Endothelial cell of umbilical vein (primary cell): Measurements from ENCODE around the gene C2orf68. TPM values are rescaled to one million over a fixed set of nuclear protein-coding genes. Genes with fewer than 3 reads are reported as not detected.

Source experiments
- BruUV-seq: library from RNA; stranded (reverse); fragments of 400-500 nt; replicated peaks from 2 replicates; lab custom pipeline; 2021; lab: Mats Ljungman, UMichigan
- CTCF ChIA-PET: fragments of 300-600, 350-600 bp; sonication (Branson Sonifier 250); formaldehyde crosslinking; loops from one replicate; lab custom pipeline; 2021; ENCODE audit warnings: antibody characterized with exemption, inconsistent platforms; lab: Charles Lee
- POLR2A ChIA-PET: fragments of 300-600, 350-600 bp; sonication (Branson Sonifier 250); formaldehyde crosslinking; loops from one replicate; lab custom pipeline; 2021; ENCODE audit warnings: antibody characterized with exemption, inconsistent platforms; lab: Charles Lee
- DNase-seq: peaks from one replicate; pipeline ENCODE4 v3.0.0-alpha.2; 2011; ENCODE audit warnings: low read depth, low spot score
- FAIRE-seq: peaks from 2 replicates; lab custom pipeline; 2011; peaks lifted over from hg19 to GRCh38; lab: Jason Lieb, UNC
- H2AFZ ChIP-seq: 2 replicates; pipeline ENCODE4 v1.6.0; 2012; ENCODE audit warnings: low read depth, low read length, control low read depth, inconsistent platforms
- H3K27ac ChIP-seq: 2 replicates; pipeline ENCODE4 v1.5.1; 2011; ENCODE audit warnings: low read depth, mild to moderate bottlenecking, control low read depth, low read length, moderate library complexity; ENCODE audit not compliant: insufficient read depth
- H3K27me3 ChIP-seq, 2 experiments: 2 replicates each; pipeline versions ENCODE4 v1.6.0 to v1.6.1; 2011; ENCODE audit warnings: low read length in 2 of 2, mixed read lengths in 1 of 2; ENCODE audit not compliant: control insufficient read depth in 2 of 2, insufficient read depth in 2 of 2
- H3K36me3 ChIP-seq, 2 experiments: 2 replicates in 1 of 2; 3 replicates in 1 of 2; pipeline ENCODE4 v1.5.1; 2011; ENCODE audit warnings: low read length in 2 of 2, mild to moderate bottlenecking in 1 of 2, moderate library complexity in 1 of 2; ENCODE audit not compliant: control insufficient read depth in 2 of 2, insufficient read depth in 2 of 2; ENCODE audit errors: extremely low read depth in 1 of 2
- H3K4me1 ChIP-seq: 3 replicates; pipeline ENCODE4 v1.5.1; 2011; ENCODE audit warnings: mild to moderate bottlenecking, low read length; ENCODE audit not compliant: control insufficient read depth, insufficient read depth; ENCODE audit errors: extremely low read depth
- H3K4me2 ChIP-seq: 2 replicates; pipeline ENCODE4 v1.6.1; 2011; ENCODE audit warnings: low read length, control low read depth, mixed read lengths; ENCODE audit not compliant: insufficient read depth
- H3K4me3 ChIP-seq, 3 experiments: fragments of 200-600 bp in 1 of 3; sonication (generic), shearing (Covaris generic) in 1 of 3; replicated peaks in 1 of 3; 2 replicates each; pipeline ENCODE4 v1.5.1; 2011 to 2016; ENCODE audit warnings: control low read depth in 3 of 3, low read length in 3 of 3, mild to moderate bottlenecking in 2 of 3, inconsistent platforms in 1 of 3, low read depth in 1 of 3, moderate library complexity in 1 of 3; ENCODE audit not compliant: insufficient read depth in 1 of 3
- H3K79me2 ChIP-seq: 2 replicates; pipeline ENCODE4 v1.6.0; 2012; ENCODE audit warnings: low read length, inconsistent platforms; ENCODE audit not compliant: control insufficient read depth, insufficient read depth
- H3K9ac ChIP-seq: replicated peaks from 2 replicates; pipeline ENCODE3; 2011; ENCODE audit warnings: low read length, control low read depth; ENCODE audit not compliant: insufficient read depth; ENCODE audit errors: extremely low read depth
- H3K9me1 ChIP-seq: replicated peaks from 3 replicates; pipeline ENCODE4 v1.6.0; 2011; ENCODE audit warnings: mild to moderate bottlenecking, low read length; ENCODE audit not compliant: control insufficient read depth, insufficient read depth; ENCODE audit errors: extremely low read depth
- H3K9me3 ChIP-seq: replicated peaks from 2 replicates; pipeline ENCODE4 v1.5.1; 2012; ENCODE audit warnings: low read length, inconsistent platforms; ENCODE audit not compliant: control insufficient read depth, insufficient read depth
- H4K20me1 ChIP-seq: replicated peaks from 2 replicates; pipeline ENCODE3; 2011; ENCODE audit warnings: mild to moderate bottlenecking, low read length; ENCODE audit not compliant: control insufficient read depth, insufficient read depth; ENCODE audit errors: extremely low read depth
- EZH2 ChIP-seq: IDR thresholded peaks from 2 replicates; pipeline ENCODE4 v1.6.1; 2012; ENCODE audit warnings: borderline replicate concordance, low read depth, mild to moderate bottlenecking, moderate library complexity, low read length, inconsistent platforms; ENCODE audit not compliant: severe bottlenecking
- FOS ChIP-seq: IDR thresholded peaks from 2 replicates; pipeline ENCODE4 v1.6.1; 2011; ENCODE audit warnings: mild to moderate bottlenecking, low read length, moderate library complexity, borderline replicate concordance; ENCODE audit not compliant: insufficient read depth
- GATA2 ChIP-seq: IDR thresholded peaks from 2 replicates; pipeline ENCODE4 v1.7.0; 2011; ENCODE audit warnings: low read depth, mild to moderate bottlenecking, moderate library complexity, mixed read lengths, low read length; ENCODE audit not compliant: insufficient read length, insufficient read depth
- MYC ChIP-seq: IDR thresholded peaks from one replicate; pipeline ENCODE4 v1.6.1; 2011; ENCODE audit warnings: mild to moderate bottlenecking, low read depth, low read length
- POLR2A ChIP-seq: IDR thresholded peaks from 2 replicates; pipeline ENCODE4 v1.6.1; 2012; ENCODE audit warnings: low read depth, mild to moderate bottlenecking, control low read depth, low read length
- POLR2AphosphoS5 ChIP-seq: IDR thresholded peaks from 2 replicates; pipeline ENCODE4 v1.6.1; 2012; ENCODE audit warnings: low read depth, mild to moderate bottlenecking, control low read depth, low read length, moderate library complexity; ENCODE audit not compliant: insufficient read depth
- dilution Hi-C: fragments of 300-500 bp; cut with MboI; formaldehyde crosslinking; loops from one replicate; pipeline ENCODE4 v1.15.0; 2019; ENCODE audit warnings: low sequenced_read_pairs; ENCODE audit not compliant: extremely low pct_ligation_motif_present
- intact Hi-C: fragments of 100-400 bp; cut with micrococcal nuclease; formaldehyde crosslinking; loops from one replicate; pipeline ENCODE4 v1.10.0; 2022
- polyA plus RNA-seq, 4 experiments: library from polyadenylated mRNA; depleted of rRNA in 3 of 4; stranded (reverse) in 3 of 4; unstranded in 1 of 4; fragments of >200 nt; gene quantifications; 2 replicates each; pipeline versions ENCODE4 v1.2.1 to v1.2.3, GENCODE V29; 2011 to 2012; ENCODE audit warnings: missing spikeins in 1 of 4
- small RNA-seq: library from RNA; depleted of rRNA; stranded (forward); fragments of <200 nt; gene quantifications from one replicate; pipeline ENCODE3, GENCODE V24; 2012; ENCODE audit warnings: low replicate concordance, low read depth; ENCODE audit not compliant: insufficient read depth, insufficient read length
- total RNA-seq: library from RNA; stranded (reverse); gene quantifications from 2 replicates; pipeline ENCODE4 v1.2.3, GENCODE V29; 2021

The C2orf68 gene
- total and polyA plus RNA-seq, 2 donors (not counting 3 experiments of a cell fraction or from before 2014, with no cell fraction given) = 17.4 to 27.4 TPM

- intact Hi-C loops = no loop called here
- H3K36me3 ChIP-seq = peaks cover 10 to 31% of the 10 kb centered on the region in 2 experiments
- peaks cover 26% of the 10 kb centered on the region for H3K79me2 ChIP-seq
- TF ChIP-seq FOS (no peak), EZH2 (no peak), POLR2AphosphoS5 (no peak), GATA2 (no peak), POLR2A (no peak), MYC (no peak)
- H3K27ac ChIP-seq = no peak overlapping the region
- H3K4me1 ChIP-seq = peaks cover 12% of the 10 kb centered on the region
- H3K4me3 ChIP-seq = no peak overlapping the region
- H3K4me2 ChIP-seq = no peak overlapping the region
- no peak overlapping the region for H2AFZ ChIP-seq
- H3K27me3 ChIP-seq = no peaks in the 10 kb centered on the region
- no TSS peak for BruUV-seq
- ChIA-PET POLR2A (interaction anchor here (2.8 kb wide), 1 partner anchor 18 kb away, joined by 8 read pairs; the partner anchor contains the start of gene MAT2A), CTCF (interaction anchor here (1.1 to 2.4 kb wide), 3 partner anchors 9 to 143 kb away, joined by 3 to 16 read pairs (median 4); no protein-coding TSS in a partner anchor)
- no peak overlapping the region for H3K9ac ChIP-seq
- dilution Hi-C loops = no loop called here
- H3K9me1 ChIP-seq = no peaks in the 10 kb centered on the region
- FAIRE-seq (no peak), DNase-seq (no peak)
- no peaks in the 10 kb centered on the region for H4K20me1 ChIP-seq
- H3K9me3 ChIP-seq = no peaks in the 10 kb centered on the region
Observed at GRCh38 chr2:85557130-85557529, 54.7 kb downstream of the C2orf68 start.

Small RNAs within 50 kb of the gene (small RNA-seq; reads per million reads assigned to genes)
- gene RN7SL126P = not detected

Other genes with a start within 250 kb of the C2orf68 start
- 103 and 115 TPM in 2 replicates for gene CAPG, start 201.7 kb downstream of the C2orf68 start, total RNA-seq
- 104 and 107 TPM in 2 replicates for gene CAPG, start 201.7 kb downstream of the C2orf68 start, polyA plus RNA-seq
- gene SH2D6, start 193.4 kb downstream of the C2orf68 start, total RNA-seq = 0.39 and 0.53 TPM in 2 replicates
- not detected in 2 replicates for gene SH2D6, start 193.4 kb downstream of the C2orf68 start, polyA plus RNA-seq
- gene MAT2A, start 72.9 kb downstream of the C2orf68 start, total RNA-seq = 236 and 257 TPM in 2 replicates
- gene MAT2A, start 72.9 kb downstream of the C2orf68 start, polyA plus RNA-seq = 151 and 172 TPM in 2 replicates
- gene GGCX, start 50.6 kb downstream of the C2orf68 start, total RNA-seq = 44.5 and 48.0 TPM in 2 replicates
- 58.9 and 62.7 TPM in 2 replicates for gene GGCX, start 50.6 kb downstream of the C2orf68 start, polyA plus RNA-seq
- 35.8 and 39.0 TPM in 2 replicates for gene VAMP8, start 34.5 kb downstream of the C2orf68 start, total RNA-seq
- gene VAMP8, start 34.5 kb downstream of the C2orf68 start, polyA plus RNA-seq = 68.7 and 73.1 TPM in 2 replicates
- gene VAMP5, start 27.6 kb downstream of the C2orf68 start, total RNA-seq = 164 and 186 TPM in 2 replicates
- 624 and 648 TPM in 2 replicates for gene VAMP5, start 27.6 kb downstream of the C2orf68 start, polyA plus RNA-seq
- 133 and 142 TPM in 2 replicates for gene RNF181, start 16.3 kb downstream of the C2orf68 start, total RNA-seq
- gene RNF181, start 16.3 kb downstream of the C2orf68 start, polyA plus RNA-seq = 629 and 643 TPM in 2 replicates
- gene TMEM150A, start 9.4 kb downstream of the C2orf68 start, total RNA-seq = 14.6 and 17.7 TPM in 2 replicates
- 35.7 and 44.9 TPM in 2 replicates for gene TMEM150A, start 9.4 kb downstream of the C2orf68 start, polyA plus RNA-seq
- gene USP39, start 4.1 kb upstream of the C2orf68 start, total RNA-seq = 58.3 and 64.5 TPM in 2 replicates
- gene USP39, start 4.1 kb upstream of the C2orf68 start, polyA plus RNA-seq = 57.8 TPM in 2 replicates
- not detected in 2 replicates for gene SFTPB, start 56.1 kb upstream of the C2orf68 start, total RNA-seq
- not detected in 2 replicates for gene SFTPB, start 56.1 kb upstream of the C2orf68 start, polyA plus RNA-seq
- gene GNLY, start 82.3 kb upstream of the C2orf68 start, total RNA-seq = not detected in 2 replicates
- not detected in 2 replicates for gene GNLY, start 82.3 kb upstream of the C2orf68 start, polyA plus RNA-seq
- 12.7 and 12.8 TPM in 2 replicates for gene ATOH8, start 141.9 kb upstream of the C2orf68 start, total RNA-seq
- gene ATOH8, start 141.9 kb upstream of the C2orf68 start, polyA plus RNA-seq = 10.3 and 13.8 TPM in 2 replicates